ENCODE results near the gene FAM171A2. TPM values are rescaled to one million over a fixed set of nuclear protein-coding genes. Genes with fewer than 3 reads are reported as not detected.

The FAM171A2 gene
- total and polyA plus RNA-seq, 10 of the 15 experiments (the other 5 are each of a cell fraction or from before 2014, with no cell fraction given): 0.08 to 1.7 (median 0.27) TPM; not detected in 2

- H3K4me1 ChIP-seq (ENCODE audit: control insufficient read depth, insufficient read depth, low read length): no peaks in the 10 kb centered on the region
- H3K4me2 ChIP-seq (ENCODE audit: control insufficient read depth, insufficient read depth): peak overlapping the region; percentile 94; the same call in 1 of the 2 replicates
- 18% methylated on average over 2 of the region's 11 CpGs for WGBS (ENCODE audit: insufficient coverage, insufficient replicate concordance, low lambda C conversion rate, missing lambda C conversion rate)
- intact Hi-C loops (cut with micrococcal nuclease; ENCODE audit: unreplicated experiment) (no loop called here), in situ Hi-C loops (cut with MboI) (no loop called here)
- H3K9ac ChIP-seq (ENCODE audit: control insufficient read depth, insufficient read depth, low read length): no peak overlapping the region
- RAD21 ChIA-PET (ENCODE audit: unreplicated experiment): interaction anchor here (1.5 kb wide), 1 partner anchor 153 kb away, joined by 3 read pairs; no protein-coding TSS in a partner anchor
- ATAC-seq (no peak), FAIRE-seq (no peak), DNase-seq (ENCODE audit: low read depth, low spot score) (no peak)
- no TSS peak for BruUV-seq (replicated peaks)
- no peaks in the 10 kb centered on the region for H4K20me1 ChIP-seq (ENCODE audit: control insufficient read depth, insufficient read depth)
- SMC1A ChIA-PET (ENCODE audit: uncharacterized antibody, unreplicated experiment): no interaction called here
- H3K27me3 ChIP-seq (replicated peaks in 1 of 2; ENCODE audit: control insufficient read depth in 2 of 2, insufficient read depth in 2 of 2, low read length in 1 of 2): peaks cover 0 to 2% of the 10 kb centered on the region in 2 experiments; a peak in 3 of 4 replicates
- no peaks in the 10 kb centered on the region for H3K9me3 ChIP-seq (replicated peaks; ENCODE audit: control insufficient read depth, insufficient read depth, low read length)
- no peaks in the 10 kb centered on the region for H3K36me3 ChIP-seq (ENCODE audit: control insufficient read depth in 2 of 2, insufficient read depth in 2 of 2, low read length in 1 of 2)
- H3K4me3 ChIP-seq: peak overlapping the region; percentile 67; the same call in 1 of the 2 replicates
- H3K27ac ChIP-seq (ENCODE audit: control insufficient read depth, insufficient read depth): no peak overlapping the region
- CTCF ChIA-PET: interaction anchor here (1.1 to 2.9 kb wide), 10 partner anchors 9 to 562 kb away, joined by 3 to 11 read pairs (median 6); no protein-coding TSS in a partner anchor
- POLR2A ChIA-PET: interaction anchor here (0.6 to 1.5 kb wide), 2 partner anchors 35 to 797 kb away, joined by 3 to 7 read pairs; no protein-coding TSS in a partner anchor
- no peak overlapping the region for H2AFZ ChIP-seq (ENCODE audit: control insufficient read depth, low read depth, low read length)
- H3K79me2 ChIP-seq (ENCODE audit: control insufficient read depth, insufficient read depth, low read length): no peaks in the 10 kb centered on the region
- TF ChIP-seq NFIC (IDR thresholded peaks at IDR 0.05; ENCODE audit: low read depth, low read length): no peak
- no peak for TF ChIP-seq ZBTB40 (IDR thresholded peaks at IDR 0.05; ENCODE audit: borderline replicate concordance)
- TF ChIP-seq ASH2L (IDR thresholded peaks at IDR 0.05; ENCODE audit: borderline replicate concordance, low read depth): no peak
- TF ChIP-seq ZZZ3 (IDR thresholded peaks at IDR 0.05; ENCODE audit: control insufficient read depth, insufficient read length, low read depth): no peak
- no peak for TF ChIP-seq STAT1 (conservative IDR thresholded peaks at IDR 0.05)
- no peak for TF ChIP-seq ETV6 (conservative IDR thresholded peaks at IDR 0.05 in 1 of 2, IDR thresholded peaks at IDR 0.05 in 1 of 2; ENCODE audit: borderline replicate concordance in 1 of 2, low read depth in 1 of 2)
- no peak for TF ChIP-seq KDM1A (IDR thresholded peaks at IDR 0.05; ENCODE audit: borderline replicate concordance)
- TF ChIP-seq WRNIP1 (IDR thresholded peaks at IDR 0.05; ENCODE audit: borderline replicate concordance, low read depth, low read length): no peak
- TF ChIP-seq ZNF687 (IDR thresholded peaks at IDR 0.05): no peak
- TF ChIP-seq MLLT1 (IDR thresholded peaks at IDR 0.05): no peak
- no peak for TF ChIP-seq TCF12 (IDR thresholded peaks at IDR 0.05; ENCODE audit: low read depth, low read length)
- TF ChIP-seq SPI1 (IDR thresholded peaks at IDR 0.05; ENCODE audit: borderline replicate concordance, insufficient read depth, low read depth, low read length): no peak
- no peak for TF ChIP-seq TBL1XR1 (IDR thresholded peaks at IDR 0.05; ENCODE audit: low read depth, low read length)
- TF ChIP-seq SREBF1 (IDR thresholded peaks at IDR 0.05; ENCODE audit: low read length): no peak
Observed at GRCh38 chr17:44362459-44362948, 1.1 kb downstream of the FAM171A2 start.
